GM19043 (cell line): Measurements from ENCODE around the gene SEL1L3.

Experiments used
- ATAC-seq: cut with Tn5 transposase; IDR thresholded peaks from one replicate; pipeline ENCODE4 v1.9.1; 2021; ENCODE audit warnings: low read depth; ENCODE audit not compliant: unreplicated experiment

SEL1L3 gene

GRCh38 chr4:25759101-25759500, 103.7 kb downstream of the SEL1L3 start:
- no peak for ATAC-seq

GRCh38 chr4:25757452-25757851, 105.3 kb downstream of the SEL1L3 start:
- no peak for ATAC-seq

- ATAC-seq: no peak
These were observed 106.3 kb downstream of the SEL1L3 start for GRCh38 chr4:25756503-25756902.

- no peak for ATAC-seq
These were observed 106.9 kb downstream of the SEL1L3 start for GRCh38 chr4:25755911-25756310.

GRCh38 chr4:25753239-25753638, 109.5 kb downstream of the SEL1L3 start:
- no peak for ATAC-seq

GRCh38 chr4:25750874-25751273, 111.9 kb downstream of the SEL1L3 start:
- no peak for ATAC-seq

GRCh38 chr4:25749150-25749794, 113.5 kb downstream of the SEL1L3 start:
- no peak for ATAC-seq

GRCh38 chr4:25743971-25744370, 118.8 kb downstream of the SEL1L3 start:
- ATAC-seq: no peak

- no peak for ATAC-seq
These were observed 133.2 kb downstream of the SEL1L3 start for GRCh38 chr4:25729564-25729963.

GRCh38 chr4:25728886-25729285, 133.9 kb downstream of the SEL1L3 start:
- no peak for ATAC-seq

- no peak for ATAC-seq
These were observed 134.9 kb downstream of the SEL1L3 start for GRCh38 chr4:25727711-25728493.

GRCh38 chr4:25725870-25726269, 136.9 kb downstream of the SEL1L3 start:
- ATAC-seq: no peak

GRCh38 chr4:25723409-25723808, 139.4 kb downstream of the SEL1L3 start:
- no peak for ATAC-seq

GRCh38 chr4:25722964-25723363, 139.8 kb downstream of the SEL1L3 start:
- no peak for ATAC-seq

- ATAC-seq: no peak
These were observed 149.0 kb downstream of the SEL1L3 start for GRCh38 chr4:25713812-25714211.

GRCh38 chr4:25712611-25713010, 150.2 kb downstream of the SEL1L3 start:
- no peak for ATAC-seq

- no peak for ATAC-seq
These were observed 152.2 kb downstream of the SEL1L3 start for GRCh38 chr4:25710637-25711036.

GRCh38 chr4:25704516-25704915, 158.3 kb downstream of the SEL1L3 start:
- ATAC-seq: no peak

GRCh38 chr4:25703731-25704388, 158.9 kb downstream of the SEL1L3 start:
- no peak for ATAC-seq

- ATAC-seq: no peak
These were observed 159.9 kb downstream of the SEL1L3 start for GRCh38 chr4:25702848-25703247.

GRCh38 chr4:25700661-25701060, 162.1 kb downstream of the SEL1L3 start:
- no peak for ATAC-seq

GRCh38 chr4:25697516-25697915, 165.3 kb downstream of the SEL1L3 start:
- no peak for ATAC-seq
